ENCODE results near the gene HEMGN.

HEMGN gene

DNA sequence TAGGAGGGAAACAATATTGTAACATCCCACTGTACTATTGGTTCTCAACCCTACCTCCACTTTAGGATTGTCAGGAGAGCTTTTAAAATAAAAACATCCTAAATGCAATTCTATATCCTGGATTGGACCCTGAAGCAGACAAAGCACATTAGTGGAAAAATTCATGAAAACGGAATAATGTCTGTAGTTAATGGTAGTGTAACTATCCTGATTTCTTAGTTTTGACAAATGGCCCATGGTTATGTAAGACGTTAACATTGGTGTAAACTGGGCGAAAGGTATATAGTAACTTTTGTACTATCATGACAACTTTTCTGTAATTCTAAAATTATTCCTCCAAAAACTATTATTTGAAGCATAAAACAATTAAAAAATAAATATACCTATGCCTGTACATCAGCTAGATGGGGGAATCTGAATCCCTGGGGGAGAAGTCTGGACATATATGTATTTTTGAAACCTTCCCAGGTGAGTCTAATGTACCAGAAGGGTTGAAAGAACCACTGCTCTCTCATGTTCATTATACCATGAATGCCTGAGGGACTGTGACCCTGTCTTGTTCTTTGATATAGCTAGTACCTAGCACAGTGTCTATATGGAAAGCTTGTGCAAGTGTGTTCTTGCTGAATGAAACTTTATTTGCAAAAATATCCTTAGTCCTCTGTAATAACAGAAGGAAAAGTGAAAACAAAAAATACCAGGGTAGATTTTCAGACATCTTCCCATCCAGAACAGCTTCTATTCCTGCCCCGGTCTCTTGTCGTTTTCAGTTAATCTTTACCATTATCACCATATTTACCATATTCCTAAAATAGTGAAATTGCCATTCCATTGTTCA is 12.3 kb downstream of the HEMGN start:
- DNase-seq, result no peak

DNA sequence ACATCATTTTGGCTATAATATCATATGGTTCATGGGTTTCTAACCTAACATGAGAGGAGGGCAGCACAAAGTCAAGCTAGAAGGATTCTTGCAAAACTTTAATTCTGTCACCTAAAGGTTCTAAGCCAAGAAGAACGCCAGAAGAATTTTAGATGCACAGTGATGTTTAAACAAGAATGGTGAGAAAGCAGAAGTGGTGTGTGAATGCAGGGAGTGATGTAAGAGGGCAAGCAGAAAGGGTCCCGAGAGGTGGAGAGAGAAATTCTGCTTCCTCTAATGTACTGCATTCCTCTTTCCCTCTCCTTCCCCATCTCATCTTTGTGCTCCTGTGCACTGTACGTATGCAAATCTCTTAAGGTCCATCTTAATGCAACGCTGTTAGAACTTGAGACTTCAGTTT is 13.6 kb downstream of the HEMGN start:
- DNase-seq, result no peak

DNA sequence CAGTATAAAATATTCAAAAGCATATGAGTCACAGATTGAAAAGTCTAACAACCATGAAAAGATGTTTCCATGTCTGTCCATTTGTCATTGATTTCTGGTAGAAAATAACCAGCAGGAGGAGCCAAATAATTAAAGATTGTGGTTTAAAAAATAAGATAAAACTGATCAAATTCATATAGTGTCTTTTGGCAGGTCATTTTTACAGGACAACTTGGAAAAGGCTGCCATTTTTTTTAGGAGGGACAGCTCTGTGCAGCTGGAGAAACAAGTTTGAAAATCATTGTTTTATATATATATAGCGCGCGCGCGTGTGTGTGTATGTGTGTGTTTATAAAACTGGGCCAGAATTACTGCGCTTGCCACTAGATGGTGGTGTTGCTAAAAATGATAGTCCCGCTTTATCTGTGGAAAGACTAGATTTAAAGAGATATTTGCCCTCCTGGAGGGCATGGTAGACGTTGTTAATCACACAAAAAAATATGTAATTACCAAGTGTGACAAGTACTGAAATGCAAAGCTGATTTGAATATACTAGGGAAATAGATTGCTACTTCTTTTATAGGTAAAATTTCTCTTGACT is 14.4 kb downstream of the HEMGN start:
- DNase-seq, result peak; percentile 75

DNA sequence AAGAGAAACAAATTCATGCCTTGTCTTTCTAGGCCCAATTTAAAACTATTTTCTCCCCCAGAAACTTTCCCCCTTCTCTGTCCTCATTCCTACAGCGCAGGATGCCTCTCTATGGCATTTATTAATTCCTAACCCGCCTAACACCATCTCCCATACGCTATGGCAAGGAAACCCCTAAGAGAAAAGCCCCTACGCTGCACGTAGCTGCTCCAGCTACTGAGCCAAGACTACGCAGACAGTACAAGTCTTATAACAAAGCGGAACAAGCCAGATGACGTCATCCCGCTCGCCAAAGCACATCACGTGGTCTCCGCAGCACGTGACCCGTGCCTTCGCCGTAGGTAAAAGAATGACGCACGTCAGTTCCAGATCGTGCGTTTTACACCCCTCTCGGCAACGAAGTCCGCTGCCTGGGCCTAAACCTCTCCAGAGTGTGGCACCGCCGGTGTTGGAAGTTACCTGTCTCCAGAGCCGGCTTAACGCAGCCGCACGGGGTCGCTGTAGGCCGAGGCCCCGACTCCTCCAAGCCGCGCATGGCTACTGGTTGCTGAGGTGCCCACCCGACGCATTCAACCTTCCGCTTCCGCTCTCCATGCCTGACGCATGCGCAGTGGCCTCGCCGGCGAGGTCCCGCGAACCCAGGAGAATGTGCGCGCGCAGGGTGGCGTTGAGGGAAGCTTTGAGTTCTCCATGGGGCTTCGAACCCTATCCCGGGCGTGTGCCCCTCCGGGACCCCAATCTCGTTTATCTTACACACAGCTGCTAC is 15.8 kb downstream of the HEMGN start, which contains the start of gene TRMO:
Gene TRMO (minus strand): TSS at position 542 of the 766 bp plus-strand sequence. CDS start 7 bp downstream, at position 535.
- peak; percentile 98 for DNase-seq

DNA sequence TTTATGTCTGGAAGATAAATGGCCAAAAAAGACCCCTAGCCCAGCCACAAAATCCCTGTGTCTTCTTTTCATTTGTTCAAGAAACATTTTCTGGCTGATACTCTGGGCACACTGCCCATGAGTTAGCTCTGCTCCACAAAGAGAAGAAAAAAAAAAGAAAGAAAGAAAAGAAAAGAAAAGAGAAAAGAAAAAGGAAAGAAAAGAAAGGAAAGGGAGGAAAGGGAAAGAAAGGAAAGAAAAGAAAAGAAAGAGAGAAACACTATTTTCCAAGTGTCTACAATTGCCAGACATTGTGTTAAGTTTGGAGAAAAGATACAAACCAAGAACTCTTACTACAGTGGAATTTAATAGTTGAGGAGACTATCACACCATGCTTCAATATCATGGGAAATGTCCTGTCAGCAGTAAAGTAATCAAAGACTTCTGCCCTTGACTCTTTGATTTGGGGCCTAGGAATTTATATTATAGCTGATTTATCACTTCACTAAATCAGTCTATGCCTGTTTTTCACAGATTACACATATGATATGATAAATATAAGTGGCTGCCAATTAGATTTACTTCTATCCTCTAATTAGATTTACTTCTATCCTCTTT is 18.7 kb downstream of the HEMGN start:
- no peak for DNase-seq

DNA sequence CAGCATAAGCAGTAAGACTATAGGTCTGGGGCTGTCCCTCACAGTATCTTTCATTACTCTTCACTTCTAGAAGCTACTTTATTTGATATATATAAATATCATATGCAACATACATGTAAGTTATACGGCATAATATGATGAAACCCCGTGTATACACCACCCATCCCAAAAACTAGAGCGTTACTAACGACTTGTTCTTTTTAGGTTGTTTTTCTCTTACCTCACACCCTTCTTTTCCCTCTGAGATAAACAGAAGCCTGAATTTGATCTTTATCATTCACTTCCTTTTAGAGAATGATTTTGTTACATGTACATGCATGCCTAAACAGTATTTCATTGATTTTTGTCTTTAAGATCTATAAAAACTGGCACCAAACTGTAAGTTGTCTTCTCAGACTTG is 19.4 kb downstream of the HEMGN start:
- no peak for DNase-seq

DNA sequence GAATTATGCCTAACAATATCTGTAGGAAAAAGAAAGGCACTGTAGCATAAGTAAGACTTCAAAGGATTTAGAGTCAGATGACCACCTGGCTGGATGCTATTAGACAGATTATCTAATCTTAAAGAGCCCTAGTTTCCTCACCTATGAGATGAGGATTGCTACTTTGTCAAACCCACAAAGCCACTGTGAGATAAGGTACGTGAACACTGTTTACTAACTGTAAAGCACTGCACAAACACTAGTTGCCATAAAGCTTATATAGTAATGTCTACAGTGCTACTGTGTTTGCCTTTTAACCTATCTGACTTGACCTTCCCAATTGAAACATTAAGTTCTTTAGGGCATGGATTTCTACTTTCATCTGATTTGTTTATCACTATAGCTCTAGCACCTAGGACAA is 26.0 kb downstream of the HEMGN start:
- no peak for DNase-seq

DNA sequence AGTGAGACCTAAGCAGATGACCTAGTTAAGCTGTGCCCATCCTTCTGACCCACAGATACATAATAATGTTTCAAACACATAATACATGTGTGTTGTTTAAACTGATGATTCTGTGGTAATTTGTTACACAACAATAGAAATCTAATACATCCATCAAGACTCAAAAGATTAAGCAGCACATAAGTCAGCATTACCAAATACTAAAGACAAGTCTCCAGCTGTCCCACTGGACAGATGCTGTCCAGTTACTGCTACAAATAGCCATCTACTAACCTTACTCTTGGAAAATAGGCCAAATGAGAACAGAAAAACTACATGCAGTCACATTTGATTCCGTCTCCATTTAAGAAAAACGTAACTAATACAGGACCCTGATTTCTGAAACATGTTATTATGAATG is 26.4 kb downstream of the HEMGN start:
- DNase-seq, result no peak

DNA sequence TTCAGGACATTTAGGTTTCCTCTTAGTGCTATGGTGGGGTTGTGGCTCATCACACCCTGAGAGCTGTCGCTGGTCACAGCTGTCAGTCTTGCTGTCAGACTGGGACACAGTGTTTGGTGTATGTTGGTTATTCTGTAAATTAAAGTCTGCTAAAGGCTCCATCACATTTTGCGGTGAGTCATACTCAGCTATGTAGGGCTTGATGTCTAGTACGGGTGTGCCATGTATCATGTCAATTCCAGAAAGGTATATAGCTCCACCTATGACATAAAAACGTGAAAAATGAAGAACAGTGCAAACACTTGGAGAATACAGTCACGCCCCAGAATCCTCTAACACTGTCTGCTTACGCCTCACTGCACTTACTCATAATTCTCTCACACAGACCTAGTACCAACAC is 27.6 kb downstream of the HEMGN start:
- no peak for DNase-seq

DNA sequence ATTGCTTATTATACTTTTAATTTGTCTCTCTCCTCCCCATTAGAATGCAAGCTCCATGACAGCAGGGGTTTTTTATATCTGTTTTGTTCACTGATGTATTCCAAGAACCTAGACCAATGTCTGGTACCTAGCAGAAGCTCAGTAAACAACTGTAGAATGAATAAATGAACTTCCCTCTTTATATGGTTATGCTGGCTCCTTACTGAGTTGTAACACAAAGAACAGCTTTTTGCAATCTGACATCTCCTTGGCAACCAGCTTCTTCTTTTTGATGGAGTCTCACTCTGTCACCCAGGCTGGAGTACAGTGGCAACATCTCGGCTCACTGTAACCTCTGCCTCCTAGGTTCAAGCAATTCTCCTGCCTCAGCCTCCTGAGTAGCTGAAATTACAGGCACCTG is 29.3 kb downstream of the HEMGN start:
- DNase-seq, result no peak

DNA sequence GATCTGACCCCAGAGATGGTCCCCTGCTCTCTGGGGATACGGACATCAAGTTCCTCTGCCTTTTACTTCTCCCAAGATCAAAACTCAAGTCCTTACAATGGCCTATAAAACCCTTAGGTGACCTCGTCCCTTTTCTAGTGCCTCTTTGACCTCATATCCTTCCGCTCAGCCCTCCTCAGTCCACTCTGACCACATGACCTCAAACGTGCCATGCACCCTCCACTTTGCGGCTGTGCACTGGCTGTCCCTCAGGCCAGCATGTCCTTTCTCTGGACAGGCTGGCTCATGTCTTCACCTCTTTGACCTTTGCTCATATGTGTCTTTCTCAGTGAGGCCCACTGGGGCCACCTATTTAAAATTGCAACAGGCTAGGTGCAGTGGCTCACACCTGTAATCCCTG is 30.3 kb downstream of the HEMGN start:
- DNase-seq, result no peak

DNA sequence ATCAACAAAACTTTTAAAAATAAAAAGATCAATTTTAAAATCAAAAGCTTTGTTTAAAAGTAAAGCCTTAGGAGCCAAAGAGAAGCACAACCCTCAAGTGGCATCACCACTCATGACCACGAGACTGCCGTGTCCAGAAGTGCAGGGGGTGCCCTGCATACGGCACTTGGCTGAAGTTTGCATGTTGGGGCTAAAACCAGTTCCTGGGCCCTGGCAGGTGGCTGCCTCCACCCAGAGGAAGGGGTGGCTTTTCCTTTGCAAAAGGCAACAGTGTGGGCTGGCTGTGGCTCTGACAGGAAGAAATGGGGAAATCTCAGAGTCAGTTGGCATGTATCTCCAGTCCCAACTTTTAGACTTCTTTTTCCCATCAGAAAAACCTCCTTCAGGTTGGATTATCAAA is 30.9 kb downstream of the HEMGN start:
- DNase-seq, result no peak

DNA sequence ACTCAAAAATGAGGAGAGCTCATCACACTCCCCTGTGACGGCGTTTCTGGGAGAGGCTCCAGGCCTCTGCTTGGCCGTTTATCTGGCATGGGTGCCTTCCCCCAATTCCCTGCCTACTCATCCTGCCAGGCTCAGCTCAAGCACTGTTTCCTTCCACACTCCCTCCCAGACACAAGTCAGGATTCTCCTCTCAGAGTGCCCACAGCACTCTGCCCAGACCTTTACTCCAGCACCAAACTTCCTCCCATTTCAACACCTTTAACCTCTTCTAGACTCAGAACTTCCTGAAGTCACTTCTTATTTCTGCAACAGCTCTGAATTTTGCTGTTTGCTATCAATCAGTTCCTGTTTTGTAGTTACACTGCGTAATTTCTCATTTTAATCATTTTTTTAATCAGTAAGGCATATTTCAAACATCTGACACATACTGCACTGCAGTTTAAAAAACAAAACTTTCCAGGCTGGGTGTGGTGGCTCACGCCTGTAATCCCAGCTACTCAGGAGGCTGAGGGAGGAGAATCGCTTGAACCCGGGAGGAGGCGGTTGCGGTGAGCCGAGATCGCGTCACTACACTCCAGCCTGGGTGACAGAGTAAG is 31.6 kb downstream of the HEMGN start:
- no peak for DNase-seq

DNA sequence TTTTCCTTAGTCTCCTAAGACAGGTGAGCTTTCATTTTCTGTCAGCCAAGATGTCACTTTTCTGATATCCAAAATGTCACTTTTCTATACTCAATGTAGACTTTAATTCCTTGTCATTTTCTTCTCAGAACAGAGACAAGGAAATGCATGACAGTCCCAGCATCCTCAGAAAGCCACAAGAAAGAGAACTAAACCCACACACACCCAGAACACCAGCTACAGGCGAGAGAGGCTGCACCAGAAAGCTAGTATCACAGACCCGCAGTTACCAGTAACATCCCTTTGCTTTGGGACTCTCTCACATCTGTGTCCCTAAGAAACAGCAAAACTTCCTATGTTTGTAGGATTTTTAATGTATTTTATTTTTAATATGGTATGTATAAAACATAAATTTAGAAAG is 32.7 kb downstream of the HEMGN start:
- no peak for DNase-seq

DNA sequence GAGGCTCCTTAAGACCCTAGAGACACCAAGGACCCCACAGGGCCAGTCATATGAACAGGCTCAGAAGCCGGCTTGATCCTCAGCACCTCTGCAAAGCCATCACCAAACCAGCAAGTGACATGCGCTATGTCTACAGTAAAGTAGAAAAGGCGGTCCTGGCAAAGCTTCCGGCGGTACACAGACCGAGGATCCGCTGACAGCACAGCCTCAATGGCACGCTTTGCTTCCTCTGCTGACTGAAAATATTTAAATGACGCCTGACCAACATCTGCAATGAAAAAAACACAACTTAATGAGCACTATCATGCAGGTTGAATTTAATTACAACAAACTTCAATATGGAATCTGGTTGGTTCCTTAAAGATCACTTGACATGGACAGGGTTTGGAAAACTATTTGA is 33.2 kb downstream of the HEMGN start:
- peak; percentile 31 for DNase-seq

DNA sequence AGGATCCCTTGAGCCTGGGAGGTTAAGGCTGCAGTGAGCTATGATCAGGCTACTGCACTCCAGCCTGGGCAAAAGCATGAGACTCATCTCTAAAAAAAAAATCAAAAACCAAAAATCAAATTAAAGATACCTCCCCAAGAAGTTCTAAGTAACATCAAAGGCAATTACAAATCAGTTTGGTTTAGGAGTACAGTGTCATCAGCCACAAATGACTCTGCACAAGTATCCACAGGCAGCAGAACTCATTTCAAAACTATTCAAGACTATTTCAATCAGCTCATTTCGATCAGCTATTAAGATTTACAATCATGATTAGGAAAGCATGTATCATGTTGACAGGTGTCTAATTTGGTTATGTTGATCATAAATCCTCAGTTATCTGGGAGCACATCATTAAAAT is 34.8 kb downstream of the HEMGN start:
- DNase-seq, result no peak

DNA sequence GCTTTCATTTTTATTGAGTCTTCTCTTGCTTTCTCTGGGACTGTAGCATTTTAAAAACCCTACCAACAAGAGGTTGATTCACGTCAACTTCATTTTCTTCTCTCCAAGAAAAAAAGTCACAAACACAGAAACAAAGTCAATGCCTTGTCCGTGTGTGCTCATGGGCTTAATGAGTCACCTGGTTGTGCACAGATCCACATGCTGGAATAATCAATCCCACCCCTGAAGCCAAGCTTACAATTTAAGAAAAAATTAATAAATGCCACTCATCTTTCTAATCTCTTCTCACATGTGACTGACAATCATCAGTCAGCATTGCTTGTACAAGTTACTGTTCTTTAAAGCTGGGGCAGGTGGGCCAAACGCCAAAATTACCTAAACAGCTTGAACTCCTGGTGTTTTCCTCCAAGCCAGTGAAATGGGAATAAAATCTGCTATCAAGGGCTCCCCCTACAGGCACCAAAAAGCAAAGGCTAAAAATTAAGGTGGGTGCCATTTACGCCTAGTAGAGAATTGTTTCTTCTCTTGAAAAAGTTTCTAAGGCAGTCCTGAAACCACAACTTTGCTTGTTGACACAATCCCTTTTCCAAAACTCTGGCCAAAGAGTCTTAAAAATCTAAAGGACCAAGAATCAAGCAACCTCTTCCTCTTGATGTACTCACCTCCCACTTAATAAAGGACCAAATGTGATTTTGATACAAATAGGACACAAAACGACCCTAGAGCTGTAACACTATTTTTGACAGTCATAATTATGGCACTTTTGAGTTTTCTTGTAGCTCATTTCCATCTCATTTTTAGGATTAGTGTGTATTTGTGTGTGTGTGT is 37.0 kb downstream of the HEMGN start:
- no peak for DNase-seq

DNA sequence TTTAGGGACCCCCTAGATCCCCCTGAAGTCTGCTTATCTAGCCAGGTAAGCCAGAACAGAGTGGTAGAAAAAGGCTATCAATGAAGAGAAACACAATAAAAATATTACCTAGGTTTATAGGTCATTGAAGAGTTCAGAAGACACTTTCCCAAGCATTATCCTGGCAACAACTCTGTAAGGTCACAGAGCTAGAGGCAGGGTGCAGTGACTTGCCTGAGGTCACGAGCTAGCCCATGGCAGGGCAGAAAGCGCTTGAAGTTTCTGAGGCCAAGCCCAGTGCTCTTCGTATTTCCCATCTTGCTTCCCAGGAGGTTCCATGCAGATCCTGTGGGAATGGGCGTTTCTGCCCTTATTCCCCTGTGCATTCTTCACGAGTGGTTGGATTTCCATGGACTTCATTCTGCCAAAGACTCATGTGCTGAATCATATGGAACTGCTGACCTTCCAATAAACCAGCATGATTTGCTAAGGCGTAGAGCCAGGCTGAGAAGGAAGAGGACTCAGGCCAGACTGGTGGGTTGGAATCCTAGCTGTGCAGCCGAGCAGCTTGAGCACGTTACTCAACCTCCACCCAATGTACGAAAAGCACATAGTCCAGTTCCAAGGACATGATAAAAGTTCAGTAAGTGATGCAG is 37.8 kb downstream of the HEMGN start:
- DNase-seq, result no peak

DNA sequence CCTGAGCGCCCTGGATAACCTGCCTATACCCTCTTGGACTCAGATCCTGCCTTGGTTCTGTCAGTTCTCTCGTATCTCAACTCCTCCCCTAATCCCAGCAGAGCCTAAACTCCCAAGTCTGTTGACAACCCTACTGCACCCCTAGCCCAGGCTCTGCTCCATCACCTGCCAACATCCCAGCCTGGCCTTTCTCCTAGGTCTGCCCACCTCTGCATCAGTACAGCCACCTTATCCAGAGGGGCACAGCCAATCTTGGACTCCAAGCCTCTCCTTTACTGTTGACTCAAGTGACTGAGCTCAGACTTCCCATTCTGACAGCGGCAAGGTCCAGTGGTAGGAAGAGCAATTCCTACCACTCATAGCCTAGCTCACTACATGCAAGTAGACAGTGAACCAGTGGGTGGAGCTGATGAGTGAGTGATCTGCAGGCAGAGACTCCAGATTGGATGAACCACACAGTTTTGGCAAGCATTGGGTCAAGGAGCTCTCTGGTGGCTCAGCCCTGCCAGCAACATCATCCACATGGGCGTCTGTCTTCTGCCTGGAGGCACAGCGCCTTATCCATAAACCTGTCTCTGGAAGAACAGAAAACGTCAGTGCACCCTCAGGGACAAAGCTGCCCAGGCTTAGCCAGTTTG is 42.2 kb downstream of the HEMGN start:
- no peak for DNase-seq

DNA sequence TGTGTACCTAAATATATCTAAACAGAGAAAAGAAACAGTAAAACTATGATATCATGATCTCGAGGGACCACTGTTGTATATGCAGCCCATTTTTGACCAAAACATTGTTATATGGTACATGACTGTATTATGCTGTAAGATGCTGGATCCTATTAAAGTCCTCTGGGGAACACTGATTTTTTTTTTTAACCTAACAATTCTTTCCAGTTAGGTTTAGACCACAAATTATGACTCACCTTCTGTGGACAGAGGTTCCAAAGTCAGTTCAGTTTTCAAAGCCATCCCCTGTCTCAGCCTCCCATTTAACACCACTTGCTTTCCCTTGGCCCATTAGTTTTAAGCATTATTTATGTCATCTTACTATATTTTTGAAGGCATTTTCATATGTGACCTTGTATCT is 42.8 kb downstream of the HEMGN start:
- DNase-seq, result no peak

DNA sequence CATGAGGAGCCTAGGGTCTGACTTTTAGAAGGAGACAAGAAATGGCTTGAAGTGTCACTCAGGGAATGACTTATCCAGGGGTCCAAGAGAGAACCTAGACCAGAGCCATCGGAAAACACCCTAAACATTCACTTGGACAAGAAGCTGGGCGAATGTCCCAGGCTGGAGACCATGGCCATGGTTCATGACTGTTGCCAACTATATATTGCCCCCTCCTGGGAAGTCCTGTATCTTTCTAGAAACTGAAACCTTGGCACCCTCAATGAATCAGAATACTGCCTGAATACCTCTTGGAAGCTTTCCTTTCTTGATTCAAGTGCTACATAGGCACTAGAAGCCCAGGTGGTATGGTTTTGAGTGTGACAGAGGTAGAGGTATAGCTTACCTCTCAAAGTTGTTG is 45.6 kb downstream of the HEMGN start:
- DNase-seq, result no peak
